Liver (tissue), 9 donors: ENCODE data around the gene AP3B1. TPM values are rescaled to one million over a fixed set of nuclear protein-coding genes. Genes with fewer than 3 reads are reported as not detected.

Experiments
- DNase-seq: peaks from one replicate; pipeline ENCODE4 v3.0.0-alpha.2; 2017; ENCODE audit warnings: low spot score
- H3K27ac ChIP-seq, 2 donors: one replicate each; pipeline ENCODE4 v1.7.0; 2013; ENCODE audit warnings: inconsistent platforms in 2 of 2, low read length in 2 of 2, control low read depth in 1 of 2, low read depth in 1 of 2, mild to moderate bottlenecking in 1 of 2
- H3K27me3 ChIP-seq, 4 donors: one replicate each; pipeline versions ENCODE4 v1.6.1 to v1.7.0; 2013; ENCODE audit warnings: low read length in 3 of 4, inconsistent platforms in 1 of 4, mild to moderate bottlenecking in 1 of 4, moderate library complexity in 1 of 4; ENCODE audit not compliant: control insufficient read depth in 4 of 4, insufficient read depth in 4 of 4
- H3K36me3 ChIP-seq, 4 donors: one replicate each; pipeline versions ENCODE4 v1.6.1 to v1.7.0; 2013; ENCODE audit warnings: low read length in 3 of 4, mild to moderate bottlenecking in 3 of 4, low read depth in 1 of 4, moderate library complexity in 1 of 4; ENCODE audit not compliant: control insufficient read depth in 4 of 4, insufficient read depth in 3 of 4
- H3K4me1 ChIP-seq, 4 donors: one replicate each; pipeline versions ENCODE4 v1.6.1 to v1.7.0; 2013; ENCODE audit warnings: low read length in 3 of 4, mild to moderate bottlenecking in 3 of 4, moderate library complexity in 1 of 4; ENCODE audit not compliant: control insufficient read depth in 4 of 4, insufficient read depth in 4 of 4
- H3K4me3 ChIP-seq, 3 donors: one replicate each; pipeline versions ENCODE4 v1.6.1 to v1.7.0; 2013; ENCODE audit warnings: low read length in 3 of 3, control low read depth in 1 of 3, low read depth in 1 of 3, mild to moderate bottlenecking in 1 of 3
- H3K9ac ChIP-seq, 2 donors: one replicate each; pipeline ENCODE4 v1.7.0; 2013; ENCODE audit warnings: low read length in 2 of 2, mild to moderate bottlenecking in 2 of 2, moderate library complexity in 2 of 2, control low read depth in 1 of 2, low read depth in 1 of 2
- H3K9me3 ChIP-seq, 4 donors: one replicate each; pipeline versions ENCODE4 v1.6.1 to v1.7.0; 2013; ENCODE audit warnings: low read length in 3 of 4; ENCODE audit not compliant: control insufficient read depth in 4 of 4
- EGR1 ChIP-seq, 2 donors: IDR thresholded peaks; 2 replicates each; pipeline ENCODE4 v1.6.1; 2016 to 2018; ENCODE audit warnings: antibody characterized with exemption in 2 of 2, low read depth in 2 of 2
- FOXA1 ChIP-seq: IDR thresholded peaks from 2 replicates; pipeline ENCODE4 v1.6.1; 2016; ENCODE audit warnings: antibody characterized with exemption
- FOXA2 ChIP-seq: IDR thresholded peaks from 2 replicates; pipeline ENCODE4 v1.6.1; 2016; ENCODE audit warnings: antibody characterized with exemption
- GABPA ChIP-seq, 2 donors: IDR thresholded peaks in 1 of 2; conservative IDR thresholded peaks in 1 of 2; 2 replicates each; pipeline ENCODE4 v1.6.1; 2016; ENCODE audit warnings: antibody characterized with exemption in 2 of 2, mild to moderate bottlenecking in 1 of 2, moderate library complexity in 1 of 2
- HNF4A ChIP-seq, 2 donors: conservative IDR thresholded peaks; 2 replicates each; pipeline ENCODE4 v1.6.1; 2016; ENCODE audit warnings: antibody characterized with exemption in 2 of 2, mild to moderate bottlenecking in 2 of 2
- HNF4G ChIP-seq: IDR thresholded peaks from 2 replicates; pipeline ENCODE4 v1.6.1; 2016; ENCODE audit warnings: antibody characterized with exemption
- JUND ChIP-seq, 2 donors: IDR thresholded peaks; 2 replicates each; pipeline ENCODE4 v1.6.1; 2016; ENCODE audit warnings: antibody characterized with exemption in 2 of 2
- MAX ChIP-seq: IDR thresholded peaks from 2 replicates; pipeline ENCODE4 v1.6.1; 2016; ENCODE audit warnings: antibody characterized with exemption
- NR2F2 ChIP-seq: IDR thresholded peaks from 2 replicates; pipeline ENCODE4 v1.6.1; 2016; ENCODE audit warnings: antibody characterized with exemption
- RAD21 ChIP-seq, 2 donors: IDR thresholded peaks; 2 replicates each; pipeline ENCODE4 v1.6.1; 2016; ENCODE audit warnings: antibody characterized with exemption in 2 of 2, mild to moderate bottlenecking in 2 of 2
- RXRA ChIP-seq, 2 donors: IDR thresholded peaks; 2 replicates each; pipeline ENCODE4 v1.6.1; 2017 to 2018; ENCODE audit warnings: antibody characterized with exemption in 2 of 2, mild to moderate bottlenecking in 1 of 2
- SP1 ChIP-seq: IDR thresholded peaks from 2 replicates; pipeline ENCODE4 v1.6.1; 2018; ENCODE audit warnings: antibody characterized with exemption, mild to moderate bottlenecking
- TAF1 ChIP-seq: conservative IDR thresholded peaks from 2 replicates; pipeline ENCODE4 v1.6.1; 2016; ENCODE audit warnings: antibody characterized with exemption, mild to moderate bottlenecking
- YY1 ChIP-seq: IDR thresholded peaks from 2 replicates; pipeline ENCODE4 v1.6.1; 2016; ENCODE audit warnings: antibody characterized with exemption, mild to moderate bottlenecking
- WGBS: extraction: QIAGEN DNeasy Blood & Tissue Kit; methylation state at CpG from one replicate; pipeline ENCODE4 v1.1.7; 2013; 5-methylcytosine and 5-hydroxymethylcytosine counted together
- polyA plus RNA-seq, 2 donors: library from polyadenylated mRNA; stranded (reverse) in 1 of 2; unstranded in 1 of 2; fragments of 200-250 nt in 1 of 2; fragments of >200 nt in 1 of 2; fragmentation: Nextera tagmentation in 1 of 2; extraction: Ambion mirVana in 1 of 2; gene quantifications; one replicate each; pipeline versions ENCODE4 v1.2.1 to v1.2.3, GENCODE V29; 2013 to 2015
- total RNA-seq, 2 donors: library from RNA; depleted of rRNA; stranded (reverse); fragments of >200 nt; gene quantifications; one replicate each; pipeline ENCODE4 v1.2.3, GENCODE V29; 2014
- TF ChIP-seq, protein P1 (sequence below): fragments of 150-350 bp; IDR thresholded peaks from 2 replicates; pipeline ENCODE4 v1.5.1; 2017; ENCODE audit warnings: improper control_type of control experiment, low read depth, low read length; ENCODE audit not compliant: missing input control
- TF ChIP-seq, protein P2 (sequence below): IDR thresholded peaks from 2 replicates; pipeline ENCODE4 v1.6.1; 2016; ENCODE audit warnings: antibody characterized with exemption, mild to moderate bottlenecking
- TF ChIP-seq, protein P3 (sequence below): IDR thresholded peaks from 2 replicates; pipeline ENCODE4 v1.6.1; 2016; ENCODE audit warnings: antibody characterized with exemption
- donor health status: healthy.
- donor health status: healthy.
- donor health status: healthy.
- donor health status: healthy.
- donor health status: healthy.

AP3B1 gene
- total and polyA plus RNA-seq, 4 donors: 8.2 to 23.1 (median 14.4) TPM

DNA sequence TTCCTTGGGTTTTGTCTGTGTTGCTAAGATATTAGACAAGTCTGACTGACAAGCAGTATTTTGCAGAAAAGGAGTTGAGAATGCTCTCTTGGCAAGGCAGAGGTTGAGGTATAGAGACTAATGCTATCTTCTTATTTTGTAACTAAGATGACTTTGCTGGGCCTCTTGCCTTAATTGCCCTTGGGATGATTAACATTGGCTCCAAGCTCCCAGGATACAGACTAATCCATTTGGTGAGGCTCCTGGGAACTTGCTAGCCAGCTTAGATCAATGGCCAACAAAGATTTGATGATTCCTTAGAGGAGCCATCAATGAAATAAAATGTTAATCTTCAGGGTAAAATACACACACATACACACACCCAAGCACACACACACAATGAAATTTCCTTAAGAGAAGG, 28.7 kb upstream of the AP3B1 start:
- Histone ChIP-seq H3K27ac (no peak overlapping the region), H3K27me3 (no peaks in the 10 kb centered on the region), H3K9me3 (no peaks in the 10 kb centered on the region), H3K9ac (no peak overlapping the region), H3K36me3 (no peaks in the 10 kb centered on the region), H3K4me3 (no peak overlapping the region), H3K4me1 (no peaks in the 10 kb centered on the region)
- no peak for DNase-seq
- TF ChIP-seq GABPA (IDR thresholded peaks at IDR 0.05 in 1 of 2, conservative IDR thresholded peaks at IDR 0.05 in 1 of 2): no peak
- no peak for TF ChIP-seq NR2F2

DNA sequence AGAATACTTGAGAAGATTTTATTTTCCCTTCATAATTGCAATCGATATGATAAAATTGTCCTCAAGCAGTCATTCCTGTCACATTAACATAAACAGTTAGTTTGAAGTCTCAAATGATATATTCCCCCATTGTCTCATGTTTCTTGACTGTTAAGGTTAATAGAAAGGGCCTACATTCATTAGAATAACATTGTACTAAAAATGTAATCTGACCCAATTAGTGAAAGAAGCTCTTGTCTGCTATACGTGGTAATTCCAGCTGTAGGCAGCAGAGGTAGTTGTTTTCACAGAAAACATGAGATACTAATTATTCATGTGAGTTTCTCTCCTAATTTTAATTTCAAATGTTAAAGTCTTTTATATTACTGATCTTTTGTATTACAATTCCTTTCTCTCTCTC, 25.9 kb upstream of the AP3B1 start:
- no peak for DNase-seq
- Histone ChIP-seq H3K27me3 (no peaks in the 10 kb centered on the region), H3K9me3 (no peaks in the 10 kb centered on the region), H3K4me3 (no peak overlapping the region), H3K9ac (no peak overlapping the region), H3K4me1 (no peaks in the 10 kb centered on the region), H3K27ac (no peak overlapping the region), H3K36me3 (no peaks in the 10 kb centered on the region)
- WGBS: 47% methylated on average over 2 of the region's 2 CpGs
- TF ChIP-seq FOXA1 (no peak), RAD21 (IDR thresholded peaks at IDR 0.05) (peak; percentile 75 to 80)
- TF ChIP-seq, protein P1, sequence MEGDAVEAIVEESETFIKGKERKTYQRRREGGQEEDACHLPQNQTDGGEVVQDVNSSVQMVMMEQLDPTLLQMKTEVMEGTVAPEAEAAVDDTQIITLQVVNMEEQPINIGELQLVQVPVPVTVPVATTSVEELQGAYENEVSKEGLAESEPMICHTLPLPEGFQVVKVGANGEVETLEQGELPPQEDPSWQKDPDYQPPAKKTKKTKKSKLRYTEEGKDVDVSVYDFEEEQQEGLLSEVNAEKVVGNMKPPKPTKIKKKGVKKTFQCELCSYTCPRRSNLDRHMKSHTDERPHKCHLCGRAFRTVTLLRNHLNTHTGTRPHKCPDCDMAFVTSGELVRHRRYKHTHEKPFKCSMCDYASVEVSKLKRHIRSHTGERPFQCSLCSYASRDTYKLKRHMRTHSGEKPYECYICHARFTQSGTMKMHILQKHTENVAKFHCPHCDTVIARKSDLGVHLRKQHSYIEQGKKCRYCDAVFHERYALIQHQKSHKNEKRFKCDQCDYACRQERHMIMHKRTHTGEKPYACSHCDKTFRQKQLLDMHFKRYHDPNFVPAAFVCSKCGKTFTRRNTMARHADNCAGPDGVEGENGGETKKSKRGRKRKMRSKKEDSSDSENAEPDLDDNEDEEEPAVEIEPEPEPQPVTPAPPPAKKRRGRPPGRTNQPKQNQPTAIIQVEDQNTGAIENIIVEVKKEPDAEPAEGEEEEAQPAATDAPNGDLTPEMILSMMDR: peak; percentile 55

GRCh38 chr5:78318337-78318736, 23.8 kb upstream of the AP3B1 start:
- no peak overlapping the region for H3K9ac ChIP-seq
- TF ChIP-seq YY1 (no peak), RXRA (IDR thresholded peaks at IDR 0.05) (no peak), EGR1 (IDR thresholded peaks at IDR 0.05; ENCODE audit: low read depth in 2 of 2) (no peak), GABPA (IDR thresholded peaks at IDR 0.05 in 1 of 2, conservative IDR thresholded peaks at IDR 0.05 in 1 of 2) (no peak), MAX (no peak), TAF1 (no peak), HNF4A (conservative IDR thresholded peaks at IDR 0.05) (no peak), RAD21 (IDR thresholded peaks at IDR 0.05) (no peak), SP1 (no peak), FOXA2 (no peak), JUND (IDR thresholded peaks at IDR 0.05) (no peak), HNF4G (no peak)
- TF ChIP-seq, protein P2, sequence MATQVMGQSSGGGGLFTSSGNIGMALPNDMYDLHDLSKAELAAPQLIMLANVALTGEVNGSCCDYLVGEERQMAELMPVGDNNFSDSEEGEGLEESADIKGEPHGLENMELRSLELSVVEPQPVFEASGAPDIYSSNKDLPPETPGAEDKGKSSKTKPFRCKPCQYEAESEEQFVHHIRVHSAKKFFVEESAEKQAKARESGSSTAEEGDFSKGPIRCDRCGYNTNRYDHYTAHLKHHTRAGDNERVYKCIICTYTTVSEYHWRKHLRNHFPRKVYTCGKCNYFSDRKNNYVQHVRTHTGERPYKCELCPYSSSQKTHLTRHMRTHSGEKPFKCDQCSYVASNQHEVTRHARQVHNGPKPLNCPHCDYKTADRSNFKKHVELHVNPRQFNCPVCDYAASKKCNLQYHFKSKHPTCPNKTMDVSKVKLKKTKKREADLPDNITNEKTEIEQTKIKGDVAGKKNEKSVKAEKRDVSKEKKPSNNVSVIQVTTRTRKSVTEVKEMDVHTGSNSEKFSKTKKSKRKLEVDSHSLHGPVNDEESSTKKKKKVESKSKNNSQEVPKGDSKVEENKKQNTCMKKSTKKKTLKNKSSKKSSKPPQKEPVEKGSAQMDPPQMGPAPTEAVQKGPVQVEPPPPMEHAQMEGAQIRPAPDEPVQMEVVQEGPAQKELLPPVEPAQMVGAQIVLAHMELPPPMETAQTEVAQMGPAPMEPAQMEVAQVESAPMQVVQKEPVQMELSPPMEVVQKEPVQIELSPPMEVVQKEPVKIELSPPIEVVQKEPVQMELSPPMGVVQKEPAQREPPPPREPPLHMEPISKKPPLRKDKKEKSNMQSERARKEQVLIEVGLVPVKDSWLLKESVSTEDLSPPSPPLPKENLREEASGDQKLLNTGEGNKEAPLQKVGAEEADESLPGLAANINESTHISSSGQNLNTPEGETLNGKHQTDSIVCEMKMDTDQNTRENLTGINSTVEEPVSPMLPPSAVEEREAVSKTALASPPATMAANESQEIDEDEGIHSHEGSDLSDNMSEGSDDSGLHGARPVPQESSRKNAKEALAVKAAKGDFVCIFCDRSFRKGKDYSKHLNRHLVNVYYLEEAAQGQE: no peak
- TF ChIP-seq, protein P1: no peak
- TF ChIP-seq, protein P3, sequence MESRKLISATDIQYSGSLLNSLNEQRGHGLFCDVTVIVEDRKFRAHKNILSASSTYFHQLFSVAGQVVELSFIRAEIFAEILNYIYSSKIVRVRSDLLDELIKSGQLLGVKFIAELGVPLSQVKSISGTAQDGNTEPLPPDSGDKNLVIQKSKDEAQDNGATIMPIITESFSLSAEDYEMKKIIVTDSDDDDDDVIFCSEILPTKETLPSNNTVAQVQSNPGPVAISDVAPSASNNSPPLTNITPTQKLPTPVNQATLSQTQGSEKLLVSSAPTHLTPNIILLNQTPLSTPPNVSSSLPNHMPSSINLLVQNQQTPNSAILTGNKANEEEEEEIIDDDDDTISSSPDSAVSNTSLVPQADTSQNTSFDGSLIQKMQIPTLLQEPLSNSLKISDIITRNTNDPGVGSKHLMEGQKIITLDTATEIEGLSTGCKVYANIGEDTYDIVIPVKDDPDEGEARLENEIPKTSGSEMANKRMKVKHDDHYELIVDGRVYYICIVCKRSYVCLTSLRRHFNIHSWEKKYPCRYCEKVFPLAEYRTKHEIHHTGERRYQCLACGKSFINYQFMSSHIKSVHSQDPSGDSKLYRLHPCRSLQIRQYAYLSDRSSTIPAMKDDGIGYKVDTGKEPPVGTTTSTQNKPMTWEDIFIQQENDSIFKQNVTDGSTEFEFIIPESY: no peak
- H3K36me3 ChIP-seq: no peaks in the 10 kb centered on the region
- no peak for DNase-seq
- H3K9me3 ChIP-seq: peaks cover 0 to 5% (median 0%) of the 10 kb centered on the region in 4 donors
- H3K27me3 ChIP-seq: no peaks in the 10 kb centered on the region
- no peak overlapping the region for H3K27ac ChIP-seq
- H3K4me1 ChIP-seq: no peaks in the 10 kb centered on the region
- WGBS: 94% methylated on average over 3 of the region's 3 CpGs
- no peak overlapping the region for H3K4me3 ChIP-seq
